SU-DHL-6 (cell line): ENCODE measurements around the gene MAPK10.

Experiments used
- CTCF ChIP-seq: fragments of 200-600 bp; sonication (generic); IDR thresholded peaks from one replicate; pipeline ENCODE4 v1.5.1; 2017; ENCODE audit warnings: antibody characterized with exemption, mild to moderate bottlenecking, low read length, moderate library complexity; ENCODE audit not compliant: insufficient read depth, poor library complexity, severe bottlenecking
- EZH2phosphoT487 ChIP-seq: fragments of 200-600 bp; sonication (generic), shearing (Covaris generic); conservative IDR thresholded peaks from 2 replicates; pipeline ENCODE4 v1.6.1; 2018; ENCODE audit warnings: mild to moderate bottlenecking, antibody characterized with exemption, low read length, moderate library complexity, mixed read lengths

- TF ChIP-seq CTCF: no peak
- TF ChIP-seq EZH2phosphoT487: no peak
Measured at GRCh38 chr4:86279293-86279960, 80.4 kb downstream of the MAPK10 start.
